ENCODE results near the gene FAM180A. TPM values are rescaled to one million over a fixed set of nuclear protein-coding genes. Genes with fewer than 3 reads are reported as not detected.
A peak's percentile ranks its signal among the peaks of the same experiment; 100 is the strongest.

FAM180A gene
- total and polyA plus RNA-seq, 7 experiments from 2014 or later = not detected

GRCh38 chr7:135683609-135684008, 65.0 kb downstream of the FAM180A start:
- no peak for ATAC-seq
- Histone ChIP-seq H3K27ac (ENCODE audit: low read depth, low read length) (no peak overlapping the region), H3K27me3 (ENCODE audit: control insufficient read depth in 2 of 2, insufficient read depth in 2 of 2, low read length in 2 of 2) (no peaks in the 10 kb centered on the region), H3K4me3 (ENCODE audit: low read length) (no peak overlapping the region), H3K4me1 (ENCODE audit: control insufficient read depth in 2 of 2, insufficient read depth in 2 of 2, low read length in 2 of 2) (no peaks in the 10 kb centered on the region), H3K9me3 (ENCODE audit: control insufficient read depth in 2 of 3, low read length in 3 of 3) (no peaks in the 10 kb centered on the region), H3K36me3 (ENCODE audit: control insufficient read depth in 2 of 3, insufficient read depth in 3 of 3, low read length in 3 of 3) (peaks cover 0 to 23% (median 0%) of the 10 kb centered on the region in 3 experiments)
- H3K36me3 Mint-ChIP-seq = peaks cover 0 to 19% (median 5%) of the 10 kb centered on the region in 5 donors
- intact Hi-C loops (cut with micrococcal nuclease) = loop anchor here in 1 of 2 donors (2.0 kb wide), 1 partner anchor 21 kb away; the partner anchor contains the start of gene STMP1
- no peak for DNase-seq
- H3K4me3 Mint-ChIP-seq = no peak overlapping the region
- ChIA-PET CTCF (no interaction called here), POLR2A (no interaction called here)
- H3K27me3 Mint-ChIP-seq = peaks cover 0 to 2% (median 0%) of the 10 kb centered on the region in 5 donors
- H3K9me3 Mint-ChIP-seq = no peaks in the 10 kb centered on the region
- H3K27ac Mint-ChIP-seq = no peak overlapping the region
- H3K4me1 Mint-ChIP-seq = peaks cover 0 to 8% (median 2%) of the 10 kb centered on the region in 7 donors

- H3K27me3 ChIP-seq (ENCODE audit: control insufficient read depth in 2 of 2, insufficient read depth in 2 of 2, low read length in 2 of 2) = no peaks in the 10 kb centered on the region
Measured at GRCh38 chr7:135682191-135682590, 66.4 kb downstream of the FAM180A start.

GRCh38 chr7:135681762-135682161, 66.9 kb downstream of the FAM180A start:
- ATAC-seq (no peak), DNase-seq (no peak)
- H3K27me3 Mint-ChIP-seq = peaks cover 0 to 2% (median 0%) of the 10 kb centered on the region in 5 donors
- H3K27ac ChIP-seq (ENCODE audit: low read depth, low read length) = no peak overlapping the region
- CTCF ChIA-PET = interaction anchor here (0.7 kb wide), 1 partner anchor 8 kb away, joined by 4 read pairs; no protein-coding TSS in a partner anchor
- no peaks in the 10 kb centered on the region for H3K9me3 Mint-ChIP-seq
- H3K27ac Mint-ChIP-seq = peak overlapping the region in 1 of 9 donors; percentile 24
- POLR2A ChIA-PET = no interaction called here
- H3K36me3 Mint-ChIP-seq = peaks cover 2 to 29% (median 10%) of the 10 kb centered on the region in 5 donors
- H3K9me3 ChIP-seq (ENCODE audit: control insufficient read depth in 2 of 3, low read length in 3 of 3) = no peaks in the 10 kb centered on the region
- H3K4me3 Mint-ChIP-seq = no peak overlapping the region
- peaks cover 0 to 38% (median 2%) of the 10 kb centered on the region in 3 experiments for H3K36me3 ChIP-seq (ENCODE audit: control insufficient read depth in 2 of 3, insufficient read depth in 3 of 3, low read length in 3 of 3)
- no peaks in the 10 kb centered on the region for H3K4me1 ChIP-seq (ENCODE audit: control insufficient read depth in 2 of 2, insufficient read depth in 2 of 2, low read length in 2 of 2)
- no peak overlapping the region for H3K4me3 ChIP-seq (ENCODE audit: low read length)
- intact Hi-C loops (cut with micrococcal nuclease) = loop anchor here in 1 of 2 donors (2.0 kb wide), 1 partner anchor 19 kb away; the partner anchor contains the start of gene STMP1
- no peaks in the 10 kb centered on the region for H3K27me3 ChIP-seq (ENCODE audit: control insufficient read depth in 2 of 2, insufficient read depth in 2 of 2, low read length in 2 of 2)
- H3K4me1 Mint-ChIP-seq = peaks cover 0 to 8% (median 2%) of the 10 kb centered on the region in 7 donors

More at GRCh38 chr7:135682191-135682590, 66.4 kb downstream of the FAM180A start:
- H3K4me1 Mint-ChIP-seq = peaks cover 0 to 8% (median 2%) of the 10 kb centered on the region in 7 donors
- peak overlapping the region in 1 of 9 donors; percentile 24 for H3K27ac Mint-ChIP-seq
- Histone ChIP-seq H3K4me3 (ENCODE audit: low read length) (no peak overlapping the region), H3K36me3 (ENCODE audit: control insufficient read depth in 2 of 3, insufficient read depth in 3 of 3, low read length in 3 of 3) (peaks cover 0 to 34% (median 0%) of the 10 kb centered on the region in 3 experiments), H3K4me1 (ENCODE audit: control insufficient read depth in 2 of 2, insufficient read depth in 2 of 2, low read length in 2 of 2) (no peaks in the 10 kb centered on the region), H3K9me3 (ENCODE audit: control insufficient read depth in 2 of 3, low read length in 3 of 3) (no peaks in the 10 kb centered on the region), H3K27ac (ENCODE audit: low read depth, low read length) (no peak overlapping the region)
- intact Hi-C loops (cut with micrococcal nuclease) = loop anchor here in 1 of 2 donors (2.0 kb wide), 1 partner anchor 19 kb away; the partner anchor contains the start of gene STMP1
- no peak overlapping the region for H3K4me3 Mint-ChIP-seq
- DNase-seq = no peak
- peaks cover 2 to 26% (median 11%) of the 10 kb centered on the region in 5 donors for H3K36me3 Mint-ChIP-seq
- ChIA-PET CTCF (interaction anchor here (0.7 kb wide), 2 partner anchors 8 to 24 kb away, joined by 3 to 4 read pairs; no protein-coding TSS in a partner anchor), POLR2A (no interaction called here)
- peaks cover 0 to 2% (median 0%) of the 10 kb centered on the region in 5 donors for H3K27me3 Mint-ChIP-seq
- ATAC-seq = no peak
- no peaks in the 10 kb centered on the region for H3K9me3 Mint-ChIP-seq

Other genes starting within 250 kb of the FAM180A start
- 10 to 100 TPM; 28.7 to 39.4 (median 38.3) TPM for gene CNOT4, start 238.7 kb downstream of the FAM180A start, total RNA-seq
- 10 to 100 TPM; 15.5 to 20.0 TPM for gene CNOT4, start 238.7 kb downstream of the FAM180A start, polyA plus RNA-seq
- 10 to 100 TPM; 50.0 to 88.8 (median 76.5) TPM for gene NUP205, start 190.9 kb downstream of the FAM180A start, total RNA-seq
- 10 to 100 TPM; 22.9 to 41.5 TPM for gene NUP205, start 190.9 kb downstream of the FAM180A start, polyA plus RNA-seq
- gene STMP1, start 86.3 kb downstream of the FAM180A start, total RNA-seq = 10 to 100 TPM; 18.0 to 33.0 (median 24.7) TPM
- gene STMP1, start 86.3 kb downstream of the FAM180A start, polyA plus RNA-seq = 10 to 100 TPM; 31.9 to 64.4 TPM
- gene SLC13A4, start 20.6 kb downstream of the FAM180A start, total RNA-seq = not detected
- under 1 TPM in 1 of 2 donors, not detected in 1; 0.02 TPM for gene SLC13A4, start 20.6 kb downstream of the FAM180A start, polyA plus RNA-seq
- gene MTPN, start 228.5 kb upstream of the FAM180A start, total RNA-seq = 100 to 1,000 TPM in 2 of 5 experiments, 10 to 100 TPM in 3; 69.7 to 117 (median 80.7) TPM
- gene MTPN, start 228.5 kb upstream of the FAM180A start, polyA plus RNA-seq = 10 to 100 TPM; 49.9 to 82.9 TPM

Measured in naive thymus-derived CD4-positive, alpha-beta T cell (primary cell).